NCI-H2196 treated with DMSO at 0.1 percent for 48 hours (cell line): ENCODE measurements around the gene MAGEA6.
"Not testable (repeated sequence)": the region's sequence is repeated elsewhere in the genome, so short reads cannot be mapped to it uniquely, and the experiment has no call there.

Source experiments
- DNase-seq: peaks from one replicate; lab custom pipeline; 2025; ENCODE audit not compliant: unreplicated experiment; lab: John Stamatoyannopoulos, UW

The MAGEA6 gene

DNA sequence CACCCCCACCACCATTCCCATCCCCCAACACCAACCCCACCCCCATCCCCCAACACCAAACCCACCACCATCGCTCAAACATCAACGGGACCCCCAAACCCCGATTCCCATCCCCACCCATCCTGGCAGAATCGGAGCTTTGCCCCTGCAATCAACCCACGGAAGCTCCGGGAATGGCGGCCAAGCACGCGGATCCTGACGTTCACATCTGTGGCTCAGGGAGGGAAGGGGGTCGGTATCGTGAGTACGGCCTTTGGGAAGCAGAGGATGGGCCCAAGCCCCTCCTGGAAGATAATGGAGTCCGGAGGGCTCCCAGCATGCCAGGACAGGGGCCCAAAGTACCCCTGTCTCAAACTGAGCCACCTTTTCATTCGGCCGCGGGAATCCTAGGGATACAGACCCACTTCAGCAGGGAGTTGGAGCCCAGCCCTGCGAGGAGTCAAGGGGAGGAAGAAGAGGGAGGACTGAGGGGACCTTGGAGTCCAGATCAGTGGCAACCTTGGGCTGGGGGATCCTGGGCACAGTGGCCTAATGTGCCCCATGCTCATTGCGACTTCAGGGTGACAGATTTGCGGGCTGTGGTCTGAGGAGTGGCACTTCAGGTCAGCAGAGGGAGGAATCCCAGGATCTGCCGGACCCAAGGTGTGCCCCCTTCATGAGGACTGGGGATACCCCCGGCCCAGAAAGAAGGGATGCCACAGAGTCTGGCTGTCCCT is 35.2 kb downstream of the MAGEA6 start:
- not testable (repeated sequence) for DNase-seq

- DNase-seq, result no peak
These were observed 36.1 kb downstream of the MAGEA6 start, which contains the start of the genes CSAG1 and MAGEA12 for GRCh38 chrX:152733261-152733975. CSAG1 (minus strand) TSS chrX:152733721; CDS start chrX:152732460, 1,261 bp downstream. MAGEA12 (plus strand) TSS chrX:152733757; CDS start chrX:152736162, 2,405 bp downstream.

DNA sequence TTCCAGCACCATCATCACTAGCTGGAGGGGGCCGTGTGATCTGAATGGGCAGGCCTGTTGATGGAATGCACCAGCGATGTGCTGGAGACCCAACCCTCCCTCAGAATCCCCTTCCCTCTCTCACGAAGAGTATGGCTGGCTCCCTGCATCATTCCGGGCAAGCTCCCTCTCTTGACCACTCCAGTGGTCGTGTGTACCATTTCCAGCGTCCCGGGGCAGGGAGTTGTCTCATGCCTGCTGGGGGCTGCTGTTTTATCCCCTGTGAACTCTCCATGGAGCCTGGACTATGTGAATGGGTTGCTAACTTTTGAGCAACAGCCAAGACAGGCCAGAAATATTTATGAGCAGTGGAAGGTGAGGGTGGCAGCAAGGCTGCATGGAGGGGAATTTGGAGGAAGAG is 44.1 kb downstream of the MAGEA6 start:
- DNase-seq, result no peak
